IMR-90 (cell line): Measurements from ENCODE around the gene CCDC181. TPM values are rescaled to one million over a fixed set of nuclear protein-coding genes. Genes with fewer than 3 reads are reported as not detected.

Source experiments
- ATAC-seq: fragments of 200-7000 bp; cut with Tn5 transposase; 2 replicates; pipeline ENCODE4 v1.9.1; 2020; ENCODE audit warnings: low read depth, mild to moderate bottlenecking, moderate library complexity
- BruUV-seq: library from RNA; stranded (reverse); fragments of 400-500 nt; replicated peaks from 2 replicates; lab custom pipeline; 2021; lab: Mats Ljungman, UMichigan
- CTCF ChIA-PET: fragments of 300-600 bp; formaldehyde crosslinking; extraction: SDS; loops from one replicate; lab custom pipeline; 2021; ENCODE audit warnings: antibody characterized with exemption; lab: Yijun Ruan, JAX
- POLR2A ChIA-PET: fragments of 300-600 bp; sonication (Branson Sonifier 250); formaldehyde crosslinking; loops from one replicate; lab custom pipeline; 2022; ENCODE audit warnings: antibody characterized with exemption; ENCODE audit not compliant: unreplicated experiment; lab: Charles Lee
- DNase-seq: peaks from one replicate; pipeline ENCODE4 v3.0.0; 2013
- H2AFZ ChIP-seq: replicated peaks from 2 replicates; pipeline ENCODE3; 2013; ENCODE audit warnings: low read length, mild to moderate bottlenecking; ENCODE audit not compliant: poor library complexity
- H2AK5ac ChIP-seq: 2 replicates; pipeline ENCODE4 v1.6.1; 2013; ENCODE audit warnings: low read depth, low read length, inconsistent platforms
- H2AK9ac ChIP-seq: replicated peaks from 2 replicates; pipeline ENCODE3; 2013; ENCODE audit warnings: mild to moderate bottlenecking, low read depth, low read length, moderate library complexity; ENCODE audit not compliant: poor library complexity
- H2BK120ac ChIP-seq: 2 replicates; pipeline ENCODE4 v1.6.1; 2013; ENCODE audit warnings: low read depth, low read length, inconsistent platforms
- H2BK15ac ChIP-seq: 3 replicates; pipeline ENCODE4 v1.6.1; 2013; ENCODE audit warnings: low read depth, low read length, inconsistent platforms
- H2BK20ac ChIP-seq: 2 replicates; pipeline ENCODE4 v1.6.1; 2013; ENCODE audit warnings: low read depth, mild to moderate bottlenecking, inconsistent platforms, low read length, moderate library complexity
- H2BK5ac ChIP-seq: 2 replicates; pipeline ENCODE4 v1.6.1; 2013; ENCODE audit warnings: mild to moderate bottlenecking, low read depth, low read length, inconsistent platforms; ENCODE audit not compliant: poor library complexity, severe bottlenecking
- H3K14ac ChIP-seq: replicated peaks from 2 replicates; pipeline ENCODE4 v1.6.1; 2013; ENCODE audit warnings: low read depth, low read length, inconsistent platforms
- H3K18ac ChIP-seq: 2 replicates; pipeline ENCODE4 v1.6.1; 2013; ENCODE audit warnings: low read depth, low read length, control low read depth
- H3K23ac ChIP-seq: 2 replicates; pipeline ENCODE4 v1.6.1; 2013; ENCODE audit warnings: low read depth, low read length, inconsistent platforms
- H3K27ac ChIP-seq: 2 replicates; pipeline ENCODE4 v1.5.1; 2013; ENCODE audit warnings: mild to moderate bottlenecking, control low read depth, low read length; ENCODE audit not compliant: insufficient read depth
- H3K27me3 ChIP-seq: 2 replicates; pipeline ENCODE4 v1.6.1; 2013; ENCODE audit warnings: low read length; ENCODE audit not compliant: control insufficient read depth, insufficient read depth
- H3K36me3 ChIP-seq: 2 replicates; pipeline ENCODE4 v1.6.1; 2013; ENCODE audit warnings: low read length, mixed read lengths; ENCODE audit not compliant: control insufficient read depth, insufficient read depth
- H3K4ac ChIP-seq: 2 replicates; pipeline ENCODE4 v1.6.1; 2013; ENCODE audit warnings: low read depth, low read length, inconsistent platforms
- H3K4me1 ChIP-seq: 2 replicates; pipeline ENCODE4 v1.6.1; 2013; ENCODE audit warnings: low read length, mixed read lengths; ENCODE audit not compliant: control insufficient read depth, insufficient read depth
- H3K4me2 ChIP-seq: 2 replicates; pipeline ENCODE4 v1.6.1; 2013; ENCODE audit warnings: low read depth, mild to moderate bottlenecking, control low read depth, low read length, moderate library complexity
- H3K4me3 ChIP-seq: 2 replicates; pipeline ENCODE4 v1.5.1; 2013; ENCODE audit warnings: low read depth, mild to moderate bottlenecking, control low read depth, low read length, moderate library complexity; ENCODE audit not compliant: insufficient read depth
- H3K56ac ChIP-seq: 2 replicates; pipeline ENCODE4 v1.6.1; 2013; ENCODE audit warnings: low read length, inconsistent platforms; ENCODE audit not compliant: insufficient read depth; ENCODE audit errors: extremely low read depth
- H3K79me1 ChIP-seq, 2 experiments: 2 replicates each; pipeline ENCODE4 v1.6.1; 2013; ENCODE audit warnings: low read length in 2 of 2, inconsistent platforms in 1 of 2, low read depth in 1 of 2
- H3K9ac ChIP-seq: 2 replicates; pipeline ENCODE4 v1.6.1; 2013; ENCODE audit warnings: low read depth, low read length, control low read depth
- H3K9me1 ChIP-seq: 2 replicates; pipeline ENCODE4 v1.6.1; 2013; ENCODE audit warnings: low read length, inconsistent platforms; ENCODE audit not compliant: insufficient read depth
- H3K9me3 ChIP-seq: 2 replicates; pipeline ENCODE4 v1.6.1; 2013; ENCODE audit warnings: low read length; ENCODE audit not compliant: control insufficient read depth, insufficient read depth
- H4K20me1 ChIP-seq: 2 replicates; pipeline ENCODE4 v1.6.1; 2013; ENCODE audit warnings: low read length, inconsistent platforms; ENCODE audit not compliant: insufficient read depth
- H4K5ac ChIP-seq: 2 replicates; pipeline ENCODE4 v1.6.1; 2013; ENCODE audit warnings: mild to moderate bottlenecking, low read depth, low read length, control low read depth
- H4K8ac ChIP-seq, 2 experiments: 2 replicates each; pipeline ENCODE4 v1.6.1; 2013; ENCODE audit warnings: low read depth in 2 of 2, low read length in 2 of 2, control low read depth in 1 of 2, inconsistent platforms in 1 of 2
- H4K91ac ChIP-seq: 2 replicates; pipeline ENCODE4 v1.6.1; 2013; ENCODE audit warnings: low read depth, low read length, inconsistent platforms; ENCODE audit not compliant: insufficient read depth
- BHLHE40 ChIP-seq: fragments of 150-350 bp; IDR thresholded peaks from 2 replicates; pipeline ENCODE4 v1.6.1; 2016; ENCODE audit warnings: mild to moderate bottlenecking, low read depth, low read length
- CEBPB ChIP-seq: IDR thresholded peaks from 2 replicates; pipeline ENCODE4 v1.6.1; 2012; ENCODE audit warnings: low read depth, low read length, improper control_type of control experiment
- CHD1 ChIP-seq: IDR thresholded peaks from 2 replicates; pipeline ENCODE4 v1.6.1; 2012; ENCODE audit warnings: low read depth, low read length, improper control_type of control experiment
- CTCF ChIP-seq: conservative IDR thresholded peaks from 2 replicates; pipeline ENCODE4 v1.5.1; 2012; ENCODE audit warnings: mild to moderate bottlenecking, low read depth, low read length, improper control_type of control experiment
- ELK1 ChIP-seq: fragments of 150-350 bp; IDR thresholded peaks from 2 replicates; pipeline ENCODE4 v1.6.1; 2016; ENCODE audit warnings: low read depth, mild to moderate bottlenecking, low read length, moderate library complexity, borderline replicate concordance
- FOS ChIP-seq: fragments of 150-350 bp; IDR thresholded peaks from 2 replicates; pipeline ENCODE4 v1.6.1; 2016; ENCODE audit warnings: low read depth, low read length
- MAFK ChIP-seq: IDR thresholded peaks from 2 replicates; pipeline ENCODE4 v1.6.1; 2012; ENCODE audit warnings: low read depth, low read length, improper control_type of control experiment
- MAZ ChIP-seq: IDR thresholded peaks from 2 replicates; pipeline ENCODE4 v1.6.1; 2012; ENCODE audit warnings: low read depth, mild to moderate bottlenecking, low read length, improper control_type of control experiment, moderate library complexity, borderline replicate concordance
- MXI1 ChIP-seq: IDR thresholded peaks from 2 replicates; pipeline ENCODE4 v1.6.1; 2012; ENCODE audit warnings: low read depth, mild to moderate bottlenecking, low read length, moderate library complexity, borderline replicate concordance
- NFE2L2 ChIP-seq: fragments of 150-350 bp; IDR thresholded peaks from 2 replicates; pipeline ENCODE4 v1.6.1; 2016; ENCODE audit warnings: low read depth, mild to moderate bottlenecking, low read length
- POLR2A ChIP-seq: IDR thresholded peaks from 2 replicates; pipeline ENCODE4 v1.6.1; 2012; ENCODE audit warnings: mild to moderate bottlenecking, low read depth, low read length
- RAD21 ChIP-seq: IDR thresholded peaks from 2 replicates; pipeline ENCODE4 v1.6.1; 2012; ENCODE audit warnings: low read length, improper control_type of control experiment
- RCOR1 ChIP-seq: IDR thresholded peaks from 2 replicates; pipeline ENCODE4 v1.6.1; 2012; ENCODE audit warnings: mild to moderate bottlenecking, low read length, improper control_type of control experiment; ENCODE audit not compliant: insufficient replicate concordance
- RFX5 ChIP-seq: IDR thresholded peaks from 2 replicates; pipeline ENCODE4 v1.8.0; 2012; ENCODE audit warnings: low read depth, mild to moderate bottlenecking, low read length, moderate library complexity
- SMC3 ChIP-seq: fragments of 150-350 bp; IDR thresholded peaks from 2 replicates; pipeline ENCODE4 v1.6.1; 2016; ENCODE audit warnings: low read depth, mild to moderate bottlenecking, antibody characterized with exemption, low read length, moderate library complexity
- USF2 ChIP-seq: fragments of 150-350 bp; IDR thresholded peaks from 2 replicates; pipeline ENCODE4 v1.6.1; 2017; ENCODE audit warnings: mild to moderate bottlenecking, antibody characterized with exemption, low read length, low read depth
- WGBS, 2 experiments: methylation state at CpG; one replicate each; pipeline versions ENCODE4 v1.1.5 to v1.1.7; 2013; ENCODE audit warnings: missing lambda C conversion rate in 2 of 2; ENCODE audit not compliant: insufficient read length in 1 of 2; ENCODE audit errors: extremely low coverage in 2 of 2; 5-methylcytosine and 5-hydroxymethylcytosine counted together
- dilution Hi-C: fragments of 300-500 bp; cut with HindIII; formaldehyde crosslinking; loops from one replicate; pipeline ENCODE4 v1.14.3; 2018; ENCODE audit warnings: low sequenced_read_pairs; ENCODE audit not compliant: unreplicated experiment
- in situ Hi-C: fragments of 300-500 bp; cut with MboI; formaldehyde crosslinking; loops from 3 replicates; pipeline ENCODE4 v1.14.3; 2019; ENCODE audit warnings: low sequenced_read_pairs, inconsistent platforms, mixed read lengths
- intact Hi-C: fragments of 100-400 bp; cut with micrococcal nuclease; formaldehyde crosslinking; loops from 2 replicates; pipeline ENCODE4 v1.10.0; 2022
- polyA plus RNA-seq, 3 experiments: library from polyadenylated mRNA; depleted of rRNA; stranded (reverse); fragments of >200 nt; gene quantifications; 2 replicates each; pipeline ENCODE4 v1.2.3, GENCODE V29; 2012; ENCODE audit warnings: low replicate concordance in 1 of 3
- total RNA-seq: library from RNA; depleted of rRNA; stranded (reverse); fragments of >200 nt; gene quantifications from 2 replicates; pipeline ENCODE4 v1.2.3, GENCODE V29; 2012

CCDC181 gene
- total and polyA plus RNA-seq, 2 of the 4 experiments (the other 2 are of a cell fraction): 0.03 TPM; not detected in 1

GRCh38 chr1:169392406-169392805 is 34.9 kb downstream of the CCDC181 start:
- H3K56ac ChIP-seq: no peak overlapping the region
- H2BK120ac ChIP-seq: no peak overlapping the region
- no peak overlapping the region for H2BK5ac ChIP-seq
- H4K20me1 ChIP-seq: no peaks in the 10 kb centered on the region
- BruUV-seq: no TSS peak
- peaks cover 9% of the 10 kb centered on the region for H3K36me3 ChIP-seq
- intact Hi-C loops: no loop called here
- in situ Hi-C loops: no loop called here
- H3K4me2 ChIP-seq: no peak overlapping the region
- no peak overlapping the region for H3K4ac ChIP-seq
- no peak overlapping the region for H2AK5ac ChIP-seq
- no peak overlapping the region for H3K23ac ChIP-seq
- CTCF ChIA-PET: no interaction called here
- no peak overlapping the region for H4K5ac ChIP-seq
- H2AK9ac ChIP-seq: no peak overlapping the region
- dilution Hi-C loops: no loop called here
- no peak overlapping the region for H3K14ac ChIP-seq
- no peak for TF ChIP-seq CTCF
- no peak for TF ChIP-seq MAFK
- no peak for TF ChIP-seq MAZ
- TF ChIP-seq RAD21: no peak
- TF ChIP-seq MXI1: no peak
- TF ChIP-seq FOS: no peak
- TF ChIP-seq CEBPB: no peak
- no peak for TF ChIP-seq USF2
- TF ChIP-seq SMC3: no peak
- no peak for TF ChIP-seq POLR2A
- no peak for TF ChIP-seq NFE2L2
- TF ChIP-seq RFX5: no peak
- no peak for TF ChIP-seq CHD1
- TF ChIP-seq RCOR1: no peak
- no peak for TF ChIP-seq BHLHE40
- TF ChIP-seq ELK1: no peak
- no peak overlapping the region for H3K4me3 ChIP-seq
- ATAC-seq: no peak
- H3K27ac ChIP-seq: no peak overlapping the region
- H4K8ac ChIP-seq: no peak overlapping the region
- no peak overlapping the region for H2BK20ac ChIP-seq
- H4K91ac ChIP-seq: no peak overlapping the region
- H3K9me1 ChIP-seq: 0 out of 2 replicates have a peak, but pooled peaks cover 4% of the 10 kb centered on the region
- WGBS, 2 experiments: no CpG with 5 or more reads among the region's 1 CpG
- POLR2A ChIA-PET: no interaction called here
- no peaks in the 10 kb centered on the region for H3K27me3 ChIP-seq
- no peaks in the 10 kb centered on the region for H3K4me1 ChIP-seq
- no peak overlapping the region for H2AFZ ChIP-seq
- no peaks in the 10 kb centered on the region for H3K9me3 ChIP-seq
- no peak overlapping the region for H3K9ac ChIP-seq
- no peak overlapping the region for H3K18ac ChIP-seq
- no peak for DNase-seq
- no peak overlapping the region for H2BK15ac ChIP-seq
- no peaks in the 10 kb centered on the region for H3K79me1 ChIP-seq
